HG03520 (cell line): ENCODE measurements around the gene GATA5.

Source experiments
- ATAC-seq: cut with Tn5 transposase; IDR thresholded peaks from one replicate; pipeline ENCODE4 v1.9.1; 2021; ENCODE audit warnings: mild to moderate bottlenecking, moderate library complexity; ENCODE audit not compliant: unreplicated experiment

The GATA5 gene

GRCh38 chr20:62475772-62476055, at the start of gene GATA5:
TSS of gene GATA5 (minus strand) at chr20:62475995. CDS start at chr20:62475521, 474 bp downstream.
- no peak for ATAC-seq

GRCh38 chr20:62525014-62525413, 49.2 kb upstream of the GATA5 start:
- no peak for ATAC-seq

- no peak for ATAC-seq
Measured at GRCh38 chr20:62524505-62524911, 48.7 kb upstream of the GATA5 start.

GRCh38 chr20:62523473-62524203, 47.8 kb upstream of the GATA5 start:
- ATAC-seq = no peak

GRCh38 chr20:62522748-62523396, 47.1 kb upstream of the GATA5 start:
- no peak for ATAC-seq

- no peak for ATAC-seq
Measured at GRCh38 chr20:62519826-62520225, 44.0 kb upstream of the GATA5 start.

- no peak for ATAC-seq
Measured at GRCh38 chr20:62518911-62519310, 43.1 kb upstream of the GATA5 start.

GRCh38 chr20:62517901-62518610, 42.3 kb upstream of the GATA5 start:
- ATAC-seq = no peak

- no peak for ATAC-seq
Measured at GRCh38 chr20:62517168-62517567, 41.4 kb upstream of the GATA5 start.

GRCh38 chr20:62516338-62516737, 40.5 kb upstream of the GATA5 start:
- ATAC-seq = no peak

- ATAC-seq = no peak
Measured at GRCh38 chr20:62515826-62516225, 40.0 kb upstream of the GATA5 start.

- no peak for ATAC-seq
Measured at GRCh38 chr20:62515280-62515679, 39.5 kb upstream of the GATA5 start.

GRCh38 chr20:62513991-62514390, 38.2 kb upstream of the GATA5 start:
- ATAC-seq = no peak

- no peak for ATAC-seq
Measured at GRCh38 chr20:62511915-62512610, 36.3 kb upstream of the GATA5 start.

GRCh38 chr20:62511300-62511914, 35.6 kb upstream of the GATA5 start:
- ATAC-seq = no peak

- ATAC-seq = no peak
Measured at GRCh38 chr20:62508641-62509051, 32.9 kb upstream of the GATA5 start.

- ATAC-seq = no peak
Measured at GRCh38 chr20:62507991-62508640, 32.3 kb upstream of the GATA5 start.

GRCh38 chr20:62507323-62507722, 31.5 kb upstream of the GATA5 start:
- ATAC-seq = no peak

GRCh38 chr20:62506791-62507190, 31.0 kb upstream of the GATA5 start:
- no peak for ATAC-seq

- ATAC-seq = no peak
Measured at GRCh38 chr20:62506087-62506486, 30.3 kb upstream of the GATA5 start.
